ENCODE data around the gene RNU7-1.
A peak's percentile ranks its signal among the peaks of the same experiment; 100 is the strongest.

The RNU7-1 gene

DNA sequence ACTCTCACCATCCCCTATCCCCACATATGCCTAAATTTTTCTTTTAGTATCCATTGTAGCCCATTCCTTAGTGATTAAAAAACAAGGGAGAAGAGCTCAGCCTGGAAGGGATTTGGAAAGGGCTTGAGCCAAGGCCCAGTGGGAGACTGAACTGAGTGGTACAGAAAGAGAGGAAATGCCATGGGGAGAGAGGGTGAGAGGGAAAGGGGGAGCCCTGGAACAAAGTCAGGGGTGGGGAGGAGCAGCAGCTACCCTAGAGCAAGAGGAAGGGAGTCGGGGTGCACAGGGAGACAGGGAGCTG is 18.4 kb upstream of the RNU7-1 start:
- CTCF ChIA-PET: interaction anchor here (0.6 to 5.8 kb wide), 17 partner anchors 9 to 436 kb away, joined by 3 to 39 read pairs (median 5); partner anchors contain the start of genes C12orf57, ENO2, RNU7-1 and SPSB2
- peak overlapping the region; percentile 39 for H3K27ac Mint-ChIP-seq
- DNase-seq: no peak
- H3K27me3 Mint-ChIP-seq: peaks cover 23% of the 10 kb centered on the region
- peak overlapping the region; percentile 55 for H3K4me3 Mint-ChIP-seq
- H3K9me3 Mint-ChIP-seq: no peaks in the 10 kb centered on the region
- H3K36me3 Mint-ChIP-seq: peaks cover 18% of the 10 kb centered on the region
- H3K4me1 Mint-ChIP-seq: peaks cover 50% of the 10 kb centered on the region

DNA sequence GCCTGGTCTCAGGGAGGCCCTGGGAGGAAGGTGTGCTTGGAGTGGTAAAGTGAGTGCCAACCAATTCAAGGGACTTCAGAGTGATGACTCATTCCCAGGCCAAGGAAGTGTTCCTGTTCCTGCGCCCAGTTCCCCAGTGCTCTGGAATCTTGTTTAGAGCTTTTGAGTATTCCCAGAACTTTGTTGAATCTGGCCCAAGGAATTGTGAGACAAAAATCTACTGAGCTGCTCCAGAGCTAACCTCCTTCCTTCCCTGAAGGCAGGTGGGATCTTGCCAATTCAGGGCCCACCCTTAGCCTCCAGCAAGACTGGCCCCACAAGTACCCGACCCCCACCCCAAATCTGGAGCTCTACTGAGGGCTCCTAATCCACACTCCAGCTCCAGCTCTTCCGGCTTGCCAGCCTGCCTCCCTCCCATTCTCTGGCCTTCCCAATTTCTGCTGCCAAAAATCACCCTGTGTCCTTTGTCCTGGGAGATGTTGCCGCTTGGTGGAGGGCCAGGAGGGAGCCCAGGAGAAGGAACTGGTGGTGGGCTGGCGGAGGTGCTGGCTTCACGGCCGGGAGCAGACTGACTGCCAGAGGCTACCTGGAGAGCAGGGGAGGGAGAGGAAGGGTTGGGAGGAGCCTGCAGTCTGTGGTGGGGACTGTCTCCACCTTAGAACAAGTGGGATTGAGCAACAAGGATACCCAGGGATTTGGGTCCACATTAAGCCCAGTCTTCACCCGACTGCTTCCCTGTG is 17.9 kb upstream of the RNU7-1 start:
- DNase-seq: no peak
- no peak overlapping the region for H3K27ac Mint-ChIP-seq
- CTCF ChIA-PET: interaction anchor here (0.6 to 5.8 kb wide), 18 partner anchors 8 to 435 kb away, joined by 3 to 39 read pairs (median 4); partner anchors contain the start of genes C12orf57, ENO2, RNU7-1 and SPSB2
- peaks cover 18% of the 10 kb centered on the region for H3K36me3 Mint-ChIP-seq
- peaks cover 23% of the 10 kb centered on the region for H3K27me3 Mint-ChIP-seq
- H3K9me3 Mint-ChIP-seq: no peaks in the 10 kb centered on the region
- H3K4me3 Mint-ChIP-seq: peak overlapping the region; percentile 81
- peaks cover 52% of the 10 kb centered on the region for H3K4me1 Mint-ChIP-seq

DNA sequence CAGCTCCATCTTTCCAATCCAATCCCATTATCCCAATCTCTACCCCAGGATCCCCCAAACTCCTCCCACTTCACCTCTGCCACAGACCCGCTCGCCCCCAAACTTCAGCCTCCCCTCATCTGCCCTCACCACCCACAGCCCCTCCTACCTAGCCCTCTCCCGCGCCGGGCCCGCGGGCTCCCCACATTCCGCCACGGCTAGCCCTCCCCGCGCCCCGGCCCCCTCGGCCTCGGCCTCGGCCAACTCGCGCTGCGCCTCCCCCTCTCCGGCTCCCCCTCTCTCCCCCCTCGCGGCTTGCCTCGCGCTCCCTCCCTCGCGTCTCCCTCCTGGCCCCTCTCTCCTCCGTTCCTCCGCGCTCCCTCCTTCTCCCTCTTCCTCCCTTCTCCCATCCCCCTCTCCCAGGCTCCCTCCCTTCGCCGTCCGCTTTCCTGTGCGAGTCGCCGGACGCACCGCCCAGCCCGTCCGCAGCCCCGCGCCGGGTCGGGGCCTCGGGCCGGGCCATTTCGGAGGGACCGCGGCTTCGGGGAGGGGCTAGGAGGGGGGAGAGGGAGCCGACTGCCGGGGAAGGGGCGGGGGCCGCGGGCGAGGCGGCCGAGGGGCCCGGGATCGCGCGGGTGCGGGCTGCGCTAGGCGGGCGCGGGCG is 16.1 kb upstream of the RNU7-1 start, which contains the start of gene ATN1:
Gene ATN1, plus strand, starts transcription at position 581 of the 643 bp plus-strand sequence. CDS start 6,043 bp downstream, outside the sequence.
- peak; percentile 70 for DNase-seq
- Mint-ChIP-seq H3K27ac (peak within 1 kb of the TSS; percentile 67), H3K4me1 (peaks cover 67% of the 10 kb centered on the region), H3K27me3 (peaks cover 23% of the 10 kb centered on the region), H3K9me3 (no peaks in the 10 kb centered on the region), H3K36me3 (peaks cover 11% of the 10 kb centered on the region), H3K4me3 (peak within 1 kb of the TSS; percentile 81)
- CTCF ChIA-PET: interaction anchor here (1.8 to 5.8 kb wide), 5 partner anchors 10 to 37 kb away, joined by 4 to 39 read pairs (median 29); partner anchors contain the start of genes C12orf57 and RNU7-1

DNA sequence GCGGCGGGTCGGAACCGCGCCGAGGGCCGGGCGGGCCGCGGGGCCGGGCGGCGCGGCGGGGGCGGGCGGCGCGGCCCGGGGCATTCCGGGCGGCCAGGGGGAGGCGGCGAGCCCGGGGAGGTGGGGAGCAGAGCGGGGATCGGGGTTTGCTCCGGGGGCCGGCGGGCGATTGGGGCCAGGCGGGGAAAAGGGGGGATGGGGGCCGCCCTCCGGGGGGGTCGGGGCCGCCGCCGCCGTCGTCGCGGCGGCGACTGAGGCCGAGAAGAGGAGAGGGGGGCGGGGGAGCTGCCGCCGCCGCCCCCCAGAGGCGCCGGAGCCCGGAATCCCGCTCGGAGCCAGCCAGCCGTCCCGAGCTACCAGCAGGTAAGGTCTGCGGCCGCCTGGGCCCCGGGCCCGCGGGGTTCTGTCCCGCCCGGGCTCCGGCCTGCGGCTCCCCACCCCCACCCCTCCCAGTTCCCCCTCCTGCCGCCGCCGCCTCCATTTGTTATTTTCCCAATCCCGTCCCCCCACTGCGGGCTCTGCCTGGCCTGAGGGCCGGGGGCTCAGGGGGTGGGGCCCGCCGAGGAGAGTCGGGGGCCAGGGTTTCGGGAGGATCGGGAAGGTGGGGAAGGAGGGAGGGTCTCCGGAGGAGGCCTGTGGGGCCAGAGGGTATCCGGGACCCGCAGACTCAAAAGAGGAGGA is 15.5 kb upstream of the RNU7-1 start:
- peak; percentile 41 for DNase-seq
- peak overlapping the region; percentile 75 for H3K4me3 Mint-ChIP-seq
- peaks cover 23% of the 10 kb centered on the region for H3K27me3 Mint-ChIP-seq
- H3K4me1 Mint-ChIP-seq: peaks cover 73% of the 10 kb centered on the region
- peak overlapping the region; percentile 64 for H3K27ac Mint-ChIP-seq
- CTCF ChIA-PET: interaction anchor here (1.7 to 5.4 kb wide), 2 partner anchors 10 to 17 kb away, joined by 8 to 29 read pairs; partner anchors contain the start of genes C12orf57 and RNU7-1
- no peaks in the 10 kb centered on the region for H3K9me3 Mint-ChIP-seq
- H3K36me3 Mint-ChIP-seq: peaks cover 11% of the 10 kb centered on the region

DNA sequence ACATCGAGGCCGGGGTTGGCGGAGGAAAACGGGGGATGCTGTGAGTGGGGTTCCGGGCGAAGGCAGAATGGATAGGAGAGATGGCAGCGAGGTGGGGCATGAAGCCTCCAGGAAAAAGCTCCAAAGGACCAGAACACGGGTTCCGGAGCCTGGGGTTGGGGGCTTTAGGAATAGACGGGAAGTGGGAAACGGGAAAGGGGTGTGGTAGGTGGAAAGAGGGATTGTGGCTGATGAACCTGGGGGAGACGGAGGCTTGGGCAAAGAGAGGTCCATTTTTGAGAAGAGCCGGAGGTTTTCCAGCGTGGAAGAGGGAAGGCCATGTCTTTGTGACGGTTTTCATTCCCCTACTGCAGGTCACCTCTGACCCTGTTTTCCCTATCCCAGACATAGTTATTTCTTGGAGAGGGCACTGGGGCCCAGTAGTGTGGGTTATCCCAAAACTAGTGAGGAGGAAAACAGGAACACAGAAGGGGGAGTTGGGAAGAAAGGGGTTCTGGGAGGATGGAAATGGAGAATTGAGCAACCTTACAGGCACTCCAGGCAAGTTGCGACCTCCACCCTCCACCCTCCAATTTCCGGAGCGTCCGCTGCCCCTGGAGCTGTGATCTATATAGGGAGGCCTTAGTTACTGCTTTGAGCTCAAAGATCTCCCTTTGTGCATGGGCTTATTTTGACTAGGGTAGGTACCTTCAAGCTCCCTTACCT is 14.8 kb upstream of the RNU7-1 start:
- Mint-ChIP-seq H3K36me3 (peaks cover 13% of the 10 kb centered on the region), H3K27me3 (peaks cover 23% of the 10 kb centered on the region), H3K9me3 (no peaks in the 10 kb centered on the region), H3K27ac (peak overlapping the region; percentile 64), H3K4me1 (peaks cover 80% of the 10 kb centered on the region), H3K4me3 (peak overlapping the region; percentile 75)
- no peak for DNase-seq
- CTCF ChIA-PET: interaction anchor here (1.7 to 5.4 kb wide), 2 partner anchors 9 to 16 kb away, joined by 8 to 29 read pairs; partner anchors contain the start of genes C12orf57 and RNU7-1

DNA sequence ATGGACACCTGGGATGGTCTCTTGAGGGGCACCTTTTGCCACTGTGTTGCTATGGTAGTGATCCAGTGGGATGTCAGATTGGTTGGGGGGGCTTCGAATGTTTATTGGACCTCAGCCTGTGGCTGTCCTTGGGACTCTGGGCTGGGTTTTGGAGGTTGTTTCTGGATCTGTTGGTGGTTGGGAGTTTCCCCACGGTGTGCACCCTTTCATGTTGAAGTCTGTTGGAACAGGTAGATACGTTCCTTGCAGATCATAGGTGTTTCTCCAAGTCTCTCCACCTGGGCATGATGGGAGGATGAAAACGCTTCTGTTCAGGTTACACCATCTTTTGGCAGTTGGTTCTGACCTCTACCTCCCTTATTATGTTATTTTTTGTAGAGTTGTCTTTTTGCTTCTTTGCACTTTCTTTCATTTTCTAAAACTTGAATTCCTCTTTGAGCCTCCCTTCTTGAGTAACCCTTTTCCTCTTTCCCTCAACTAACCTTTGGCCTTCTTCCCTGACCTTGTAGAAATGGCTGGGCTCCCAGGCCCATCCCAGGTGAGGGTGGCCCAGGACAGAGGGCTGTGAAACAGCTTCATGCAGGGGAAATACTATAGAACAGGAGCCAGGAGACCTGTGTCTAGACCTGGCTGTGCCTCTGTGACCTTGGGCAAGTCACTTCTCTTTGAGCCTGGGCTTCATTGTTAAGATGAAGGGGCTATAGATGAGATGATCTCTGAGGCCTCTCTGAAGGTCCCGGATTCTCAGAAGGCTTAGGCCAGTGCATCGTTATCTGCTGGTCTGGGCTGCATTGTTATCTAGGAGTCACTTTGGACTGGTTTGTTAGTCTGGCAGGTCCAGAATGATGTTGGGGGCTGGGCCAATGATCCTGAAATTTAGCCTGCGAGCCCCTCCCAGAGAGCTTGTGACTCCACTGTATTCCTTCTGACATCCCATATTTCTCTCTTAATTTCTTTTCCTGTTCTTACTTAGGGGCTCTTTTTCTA is 13.9 kb upstream of the RNU7-1 start:
- peaks cover 16% of the 10 kb centered on the region for H3K36me3 Mint-ChIP-seq
- DNase-seq: no peak
- H3K4me1 Mint-ChIP-seq: peaks cover 80% of the 10 kb centered on the region
- CTCF ChIA-PET: interaction anchor here (0.6 to 5.4 kb wide), 3 partner anchors 8 to 15 kb away, joined by 5 to 29 read pairs (median 8); partner anchors contain the start of genes C12orf57 and RNU7-1
- peaks cover 22% of the 10 kb centered on the region for H3K27me3 Mint-ChIP-seq
- peak overlapping the region; percentile 75 for H3K4me3 Mint-ChIP-seq
- peak overlapping the region; percentile 69 for H3K27ac Mint-ChIP-seq
- H3K9me3 Mint-ChIP-seq: no peaks in the 10 kb centered on the region

DNA sequence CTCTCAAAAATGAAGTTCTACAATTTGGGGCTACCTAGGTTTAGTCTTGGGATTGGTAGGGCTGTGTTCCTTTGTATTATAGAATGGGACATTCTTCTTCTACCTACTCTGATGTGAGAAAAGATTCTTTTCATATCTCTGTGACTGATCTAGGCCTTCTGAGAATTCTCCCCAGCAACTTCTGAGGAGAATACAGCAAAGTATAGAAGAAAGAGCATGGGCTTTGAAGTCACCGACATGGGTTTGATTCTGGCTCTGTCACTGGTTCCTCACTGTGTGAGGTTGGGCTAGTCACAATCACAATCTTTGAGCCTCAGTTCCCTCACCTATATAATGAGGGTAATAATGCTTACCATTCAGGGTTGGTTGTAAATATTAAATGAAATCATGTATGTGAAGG is 10.8 kb upstream of the RNU7-1 start:
- H3K9me3 Mint-ChIP-seq: no peaks in the 10 kb centered on the region
- CTCF ChIA-PET: interaction anchor here (1.4 kb wide), 1 partner anchor 9 kb away, joined by 5 read pairs; no protein-coding TSS in a partner anchor
- peaks cover 6% of the 10 kb centered on the region for H3K27me3 Mint-ChIP-seq
- no peak for DNase-seq
- peaks cover 79% of the 10 kb centered on the region for H3K4me1 Mint-ChIP-seq
- H3K36me3 Mint-ChIP-seq: peaks cover 35% of the 10 kb centered on the region
- H3K4me3 Mint-ChIP-seq: no peak overlapping the region
- peak overlapping the region; percentile 92 for H3K27ac Mint-ChIP-seq

DNA sequence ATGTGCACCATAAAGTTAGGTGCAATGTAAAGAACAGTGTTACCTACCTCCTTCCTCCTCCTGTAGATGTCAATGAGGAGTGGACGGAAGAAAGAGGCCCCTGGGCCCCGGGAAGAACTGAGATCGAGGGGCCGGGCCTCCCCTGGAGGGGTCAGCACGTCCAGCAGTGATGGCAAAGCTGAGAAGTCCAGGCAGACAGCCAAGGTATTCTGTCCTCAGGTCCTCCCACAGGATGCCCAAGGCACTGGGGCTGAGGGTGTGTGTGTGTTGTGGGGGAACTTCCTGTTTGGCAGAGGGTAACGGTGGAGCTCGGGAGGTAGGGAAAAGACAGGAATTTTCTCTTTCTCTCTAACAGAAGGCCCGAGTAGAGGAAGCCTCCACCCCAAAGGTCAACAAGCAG is 9.5 kb upstream of the RNU7-1 start:
- no peak for DNase-seq
- no peaks in the 10 kb centered on the region for H3K27me3 Mint-ChIP-seq
- CTCF ChIA-PET: interaction anchor here (0.8 to 2.5 kb wide), 4 partner anchors 10 to 179 kb away, joined by 3 to 8 read pairs (median 5); partner anchors contain the start of gene SPSB2
- H3K9me3 Mint-ChIP-seq: no peaks in the 10 kb centered on the region
- H3K4me1 Mint-ChIP-seq: peaks cover 77% of the 10 kb centered on the region
- peak overlapping the region; percentile 29 for H3K27ac Mint-ChIP-seq
- H3K4me3 Mint-ChIP-seq: no peak overlapping the region
- H3K36me3 Mint-ChIP-seq: peaks cover 34% of the 10 kb centered on the region

DNA sequence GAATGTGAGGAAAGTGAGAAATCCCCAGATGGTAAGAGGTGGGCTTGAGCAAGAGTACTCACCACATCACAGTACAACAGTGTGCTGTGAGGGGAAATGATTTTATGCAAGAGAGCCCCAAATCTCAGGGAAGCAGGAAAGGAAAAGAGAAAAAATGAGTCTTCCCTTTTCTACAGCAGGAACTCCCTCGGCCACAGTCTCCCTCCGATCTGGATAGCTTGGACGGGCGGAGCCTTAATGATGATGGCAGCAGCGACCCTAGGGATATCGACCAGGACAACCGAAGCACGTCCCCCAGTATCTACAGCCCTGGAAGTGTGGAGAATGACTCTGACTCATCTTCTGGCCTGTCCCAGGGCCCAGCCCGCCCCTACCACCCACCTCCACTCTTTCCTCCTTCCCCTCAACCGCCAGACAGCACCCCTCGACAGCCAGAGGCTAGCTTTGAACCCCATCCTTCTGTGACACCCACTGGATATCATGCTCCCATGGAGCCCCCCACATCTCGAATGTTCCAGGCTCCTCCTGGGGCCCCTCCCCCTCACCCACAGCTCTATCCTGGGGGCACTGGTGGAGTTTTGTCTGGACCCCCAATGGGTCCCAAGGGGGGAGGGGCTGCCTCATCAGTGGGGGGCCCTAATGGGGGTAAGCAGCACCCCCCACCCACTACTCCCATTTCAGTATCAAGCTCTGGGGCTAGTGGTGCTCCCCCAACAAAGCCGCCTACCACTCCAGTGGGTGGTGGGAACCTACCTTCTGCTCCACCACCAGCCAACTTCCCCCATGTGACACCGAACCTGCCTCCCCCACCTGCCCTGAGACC is 8.0 kb upstream of the RNU7-1 start:
- H3K4me1 Mint-ChIP-seq: peaks cover 68% of the 10 kb centered on the region
- H3K9me3 Mint-ChIP-seq: no peaks in the 10 kb centered on the region

DNA sequence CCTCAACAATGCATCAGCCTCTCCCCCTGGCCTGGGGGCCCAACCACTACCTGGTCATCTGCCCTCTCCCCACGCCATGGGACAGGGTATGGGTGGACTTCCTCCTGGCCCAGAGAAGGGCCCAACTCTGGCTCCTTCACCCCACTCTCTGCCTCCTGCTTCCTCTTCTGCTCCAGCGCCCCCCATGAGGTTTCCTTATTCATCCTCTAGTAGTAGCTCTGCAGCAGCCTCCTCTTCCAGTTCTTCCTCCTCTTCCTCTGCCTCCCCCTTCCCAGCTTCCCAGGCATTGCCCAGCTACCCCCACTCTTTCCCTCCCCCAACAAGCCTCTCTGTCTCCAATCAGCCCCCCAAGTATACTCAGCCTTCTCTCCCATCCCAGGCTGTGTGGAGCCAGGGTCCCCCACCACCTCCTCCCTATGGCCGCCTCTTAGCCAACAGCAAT is 7.4 kb upstream of the RNU7-1 start:
- H3K27me3 Mint-ChIP-seq: no peaks in the 10 kb centered on the region
- no peak for DNase-seq
- peak overlapping the region; percentile 82 for H3K4me3 Mint-ChIP-seq
- peaks cover 36% of the 10 kb centered on the region for H3K36me3 Mint-ChIP-seq
- peaks cover 63% of the 10 kb centered on the region for H3K4me1 Mint-ChIP-seq
- H3K27ac Mint-ChIP-seq: peak overlapping the region; percentile 97
- no peaks in the 10 kb centered on the region for H3K9me3 Mint-ChIP-seq
- CTCF ChIA-PET: interaction anchor here (1.0 to 1.6 kb wide), 4 partner anchors 11 to 64 kb away, joined by 3 to 7 read pairs (median 4); partner anchors contain the start of gene SPSB2

More for the DNA sequence above, 8.0 kb upstream of the RNU7-1 start:
- peaks cover 36% of the 10 kb centered on the region for H3K36me3 Mint-ChIP-seq
- peak overlapping the region; percentile 82 for H3K4me3 Mint-ChIP-seq
- DNase-seq: no peak
- peak overlapping the region; percentile 97 for H3K27ac Mint-ChIP-seq
- CTCF ChIA-PET: interaction anchor here (1.3 to 2.5 kb wide), 3 partner anchors 10 to 178 kb away, joined by 3 to 8 read pairs (median 7); partner anchors contain the start of gene SPSB2
- no peaks in the 10 kb centered on the region for H3K27me3 Mint-ChIP-seq

DNA sequence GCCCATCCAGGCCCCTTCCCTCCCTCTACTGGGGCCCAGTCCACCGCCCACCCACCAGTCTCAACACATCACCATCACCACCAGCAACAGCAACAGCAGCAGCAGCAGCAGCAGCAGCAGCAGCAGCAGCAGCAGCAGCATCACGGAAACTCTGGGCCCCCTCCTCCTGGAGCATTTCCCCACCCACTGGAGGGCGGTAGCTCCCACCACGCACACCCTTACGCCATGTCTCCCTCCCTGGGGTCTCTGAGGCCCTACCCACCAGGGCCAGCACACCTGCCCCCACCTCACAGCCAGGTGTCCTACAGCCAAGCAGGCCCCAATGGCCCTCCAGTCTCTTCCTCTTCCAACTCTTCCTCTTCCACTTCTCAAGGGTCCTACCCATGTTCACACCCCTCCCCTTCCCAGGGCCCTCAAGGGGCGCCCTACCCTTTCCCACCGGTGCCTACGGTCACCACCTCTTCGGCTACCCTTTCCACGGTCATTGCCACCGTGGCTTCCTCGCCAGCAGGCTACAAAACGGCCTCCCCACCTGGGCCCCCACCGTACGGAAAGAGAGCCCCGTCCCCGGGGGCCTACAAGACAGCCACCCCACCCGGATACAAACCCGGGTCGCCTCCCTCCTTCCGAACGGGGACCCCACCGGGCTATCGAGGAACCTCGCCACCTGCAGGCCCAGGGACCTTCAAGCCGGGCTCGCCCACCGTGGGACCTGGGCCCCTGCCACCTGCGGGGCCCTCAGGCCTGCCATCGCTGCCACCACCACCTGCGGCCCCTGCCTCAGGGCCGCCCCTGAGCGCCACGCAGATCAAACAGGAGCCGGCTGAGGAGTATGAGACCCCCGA is 6.8 kb upstream of the RNU7-1 start:
- H3K27ac Mint-ChIP-seq: peak overlapping the region; percentile 97
- no peaks in the 10 kb centered on the region for H3K9me3 Mint-ChIP-seq
- CTCF ChIA-PET: interaction anchor here (0.9 to 3.3 kb wide), 7 partner anchors 11 to 65 kb away, joined by 3 to 33 read pairs (median 7); partner anchors contain the start of gene SPSB2
- H3K4me1 Mint-ChIP-seq: peaks cover 60% of the 10 kb centered on the region
- peak overlapping the region; percentile 82 for H3K4me3 Mint-ChIP-seq
- H3K27me3 Mint-ChIP-seq: no peaks in the 10 kb centered on the region
- DNase-seq: peak; percentile 80
- H3K36me3 Mint-ChIP-seq: peaks cover 36% of the 10 kb centered on the region
